OCI-LY1 (cell line): ENCODE results near the gene ZACN.

Experiments
- EZH2 ChIP-seq: fragments of 200-600 bp; sonication (generic), shearing (Covaris generic); IDR thresholded peaks from 2 replicates; pipeline ENCODE4 v1.8.0; 2017; ENCODE audit warnings: borderline replicate concordance, mixed run types, mild to moderate bottlenecking, antibody characterized with exemption, low read length, moderate library complexity, mixed read lengths
- TF ChIP-seq, protein P1 (sequence below): fragments of 200-600 bp; sonication (generic), shearing (Covaris generic); IDR thresholded peaks from 2 replicates; pipeline ENCODE4 v1.5.1; 2017; ENCODE audit warnings: mild to moderate bottlenecking, antibody characterized with exemption, low read length, moderate library complexity, mixed read lengths

DNA sequence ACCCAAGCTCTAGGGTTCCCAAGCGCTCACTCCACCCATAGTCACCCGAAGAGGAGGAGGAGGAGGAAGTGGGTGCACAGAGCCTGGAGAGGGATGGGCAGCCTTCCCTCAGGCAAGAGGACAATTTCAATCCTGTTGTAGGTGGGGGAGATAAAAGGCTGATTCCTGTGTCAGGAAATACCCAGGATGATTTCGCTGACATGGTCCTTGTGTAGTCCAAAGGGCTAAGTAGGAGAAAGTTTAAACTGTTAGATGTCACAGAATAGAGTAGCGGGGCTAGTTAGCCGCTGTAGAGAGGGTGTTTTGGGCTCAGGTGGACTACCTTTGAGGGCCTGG, 25.9 kb downstream of the ZACN start:
- TF ChIP-seq, protein P1, sequence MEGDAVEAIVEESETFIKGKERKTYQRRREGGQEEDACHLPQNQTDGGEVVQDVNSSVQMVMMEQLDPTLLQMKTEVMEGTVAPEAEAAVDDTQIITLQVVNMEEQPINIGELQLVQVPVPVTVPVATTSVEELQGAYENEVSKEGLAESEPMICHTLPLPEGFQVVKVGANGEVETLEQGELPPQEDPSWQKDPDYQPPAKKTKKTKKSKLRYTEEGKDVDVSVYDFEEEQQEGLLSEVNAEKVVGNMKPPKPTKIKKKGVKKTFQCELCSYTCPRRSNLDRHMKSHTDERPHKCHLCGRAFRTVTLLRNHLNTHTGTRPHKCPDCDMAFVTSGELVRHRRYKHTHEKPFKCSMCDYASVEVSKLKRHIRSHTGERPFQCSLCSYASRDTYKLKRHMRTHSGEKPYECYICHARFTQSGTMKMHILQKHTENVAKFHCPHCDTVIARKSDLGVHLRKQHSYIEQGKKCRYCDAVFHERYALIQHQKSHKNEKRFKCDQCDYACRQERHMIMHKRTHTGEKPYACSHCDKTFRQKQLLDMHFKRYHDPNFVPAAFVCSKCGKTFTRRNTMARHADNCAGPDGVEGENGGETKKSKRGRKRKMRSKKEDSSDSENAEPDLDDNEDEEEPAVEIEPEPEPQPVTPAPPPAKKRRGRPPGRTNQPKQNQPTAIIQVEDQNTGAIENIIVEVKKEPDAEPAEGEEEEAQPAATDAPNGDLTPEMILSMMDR: no peak
- TF ChIP-seq EZH2: no peak
